Activated CD8-positive, alpha-beta T cell treated with anti-CD3 and anti-CD28 coated beads for 36 hours (primary cell): ENCODE results near the gene PPFIBP2. TPM values are rescaled to one million over a fixed set of nuclear protein-coding genes. Genes with fewer than 3 reads are reported as not detected.

ENCODE experiments used
- ATAC-seq: fragments of 200-7000 bp; cut with Tn5 transposase; one replicate; pipeline ENCODE4 v1.10.0; 2021; ENCODE audit warnings: mild to moderate bottlenecking, moderate library complexity
- CTCF ChIA-PET: fragments of 350-600 bp; sonication (Branson Sonifier 250); formaldehyde crosslinking; loops from one replicate; lab custom pipeline; 2021; ENCODE audit warnings: antibody characterized with exemption; lab: Charles Lee
- POLR2A ChIA-PET: fragments of 350-600 bp; sonication (Branson Sonifier 250); formaldehyde crosslinking; loops from one replicate; lab custom pipeline; 2021; ENCODE audit warnings: antibody characterized with exemption; lab: Charles Lee
- DNase-seq: peaks from one replicate; pipeline ENCODE4 v3.0.0-alpha.2; 2020
- H3K27ac Mint-ChIP-seq: one replicate; pipeline ENCODE4 v1.8.0; 2021; ENCODE audit warnings: mild to moderate bottlenecking, mixed read lengths
- H3K27me3 Mint-ChIP-seq: one replicate; pipeline ENCODE4 v1.8.0; 2021; ENCODE audit warnings: mixed read lengths
- H3K36me3 Mint-ChIP-seq: one replicate; pipeline ENCODE4 v1.8.0; 2021; ENCODE audit warnings: low read depth, mixed read lengths
- H3K4me1 Mint-ChIP-seq: one replicate; pipeline ENCODE4 v1.8.0; 2021; ENCODE audit warnings: low read depth, mixed read lengths
- H3K4me3 Mint-ChIP-seq: one replicate; pipeline ENCODE4 v1.8.0; 2021; ENCODE audit warnings: mild to moderate bottlenecking, moderate library complexity, mixed read lengths
- H3K9me3 Mint-ChIP-seq: one replicate; pipeline ENCODE4 v1.8.0; 2021; ENCODE audit warnings: mixed read lengths
- CTCF ChIP-seq: fragments of 200-600 bp; IDR thresholded peaks from one replicate; pipeline ENCODE4 v1.8.0; 2022; ENCODE audit warnings: antibody characterized with exemption, mild to moderate bottlenecking
- intact Hi-C: fragments of 100-400 bp; cut with micrococcal nuclease; formaldehyde crosslinking; loops from one replicate; pipeline ENCODE4 v1.10.0; 2022
- total RNA-seq, 2 experiments: library from RNA; stranded (reverse); gene quantifications; one replicate each; pipeline ENCODE4 v1.2.3, GENCODE V29; 2021

The PPFIBP2 gene
- total RNA-seq, 2 experiments from 2014 or later = 13.3 to 14.2 TPM

GRCh38 chr11:7558046-7558445 is 44.2 kb downstream of the PPFIBP2 start:
- ChIA-PET CTCF (no interaction called here), POLR2A (no interaction called here)
- Mint-ChIP-seq H3K36me3 (no peaks in the 10 kb centered on the region), H3K27me3 (no peaks in the 10 kb centered on the region), H3K4me3 (no peak overlapping the region), H3K27ac (no peak overlapping the region), H3K4me1 (peaks cover 2% of the 10 kb centered on the region), H3K9me3 (no peaks in the 10 kb centered on the region)
- DNase-seq (no peak), ATAC-seq (no peak)
- intact Hi-C loops = no loop called here
- TF ChIP-seq CTCF = no peak

- ChIA-PET POLR2A (no interaction called here), CTCF (interaction anchor here (1.4 to 1.5 kb wide), 2 partner anchors 12 to 46 kb away, joined by 3 read pairs; partner anchors contain the start of gene PPFIBP2)
- no peak for DNase-seq
- Mint-ChIP-seq H3K27ac (no peak overlapping the region), H3K9me3 (no peaks in the 10 kb centered on the region), H3K27me3 (no peaks in the 10 kb centered on the region), H3K36me3 (no peaks in the 10 kb centered on the region), H3K4me1 (peaks cover 2% of the 10 kb centered on the region), H3K4me3 (no peak overlapping the region)
- intact Hi-C loops = no loop called here
- no peak for TF ChIP-seq CTCF
- no peak for ATAC-seq
Observed at GRCh38 chr11:7559398-7560283, 45.8 kb downstream of the PPFIBP2 start.

GRCh38 chr11:7561562-7561961 is 47.8 kb downstream of the PPFIBP2 start:
- intact Hi-C loops = no loop called here
- TF ChIP-seq CTCF = no peak
- ChIA-PET POLR2A (no interaction called here), CTCF (interaction anchor here (1.1 to 1.4 kb wide), 2 partner anchors 10 to 13 kb away, joined by 4 to 5 read pairs; no protein-coding TSS in a partner anchor)
- DNase-seq (no peak), ATAC-seq (no peak)
- H3K4me1 Mint-ChIP-seq = peaks cover 2% of the 10 kb centered on the region
- no peak overlapping the region for H3K4me3 Mint-ChIP-seq
- H3K36me3 Mint-ChIP-seq = no peaks in the 10 kb centered on the region
- no peak overlapping the region for H3K27ac Mint-ChIP-seq
- no peaks in the 10 kb centered on the region for H3K27me3 Mint-ChIP-seq
- no peaks in the 10 kb centered on the region for H3K9me3 Mint-ChIP-seq

GRCh38 chr11:7563281-7563680 is 49.5 kb downstream of the PPFIBP2 start:
- ATAC-seq (no peak), DNase-seq (no peak)
- intact Hi-C loops = no loop called here
- no peak for TF ChIP-seq CTCF
- CTCF ChIA-PET = no interaction called here
- POLR2A ChIA-PET = no interaction called here
- Mint-ChIP-seq H3K9me3 (no peaks in the 10 kb centered on the region), H3K27ac (no peak overlapping the region), H3K4me1 (peaks cover 2% of the 10 kb centered on the region), H3K4me3 (no peak overlapping the region), H3K27me3 (peaks cover 1% of the 10 kb centered on the region), H3K36me3 (peaks cover 6% of the 10 kb centered on the region)

- peaks cover 1% of the 10 kb centered on the region for H3K27me3 Mint-ChIP-seq
- intact Hi-C loops = no loop called here
- CTCF ChIA-PET = no interaction called here
- DNase-seq (no peak), ATAC-seq (no peak)
- no peak overlapping the region for H3K4me3 Mint-ChIP-seq
- POLR2A ChIA-PET = no interaction called here
- H3K36me3 Mint-ChIP-seq = peaks cover 8% of the 10 kb centered on the region
- no peak for TF ChIP-seq CTCF
- H3K9me3 Mint-ChIP-seq = no peaks in the 10 kb centered on the region
- H3K27ac Mint-ChIP-seq = no peak overlapping the region
- no peaks in the 10 kb centered on the region for H3K4me1 Mint-ChIP-seq
Observed at GRCh38 chr11:7564803-7565202, 51.0 kb downstream of the PPFIBP2 start.
